Ovary (tissue), 9 donors: ENCODE data around the gene FTO. TPM values are rescaled to one million over a fixed set of nuclear protein-coding genes. Genes with fewer than 3 reads are reported as not detected.
A peak's percentile ranks its signal among the peaks of the same experiment; 100 is the strongest.

Source experiments
- DNase-seq, 5 donors: peaks; one replicate each; pipeline ENCODE4 v3.0.0-alpha.2; 2019 to 2020
- H3K27ac ChIP-seq, 2 donors: fragments of 200-600 bp; one replicate each; pipeline versions ENCODE4 v1.5.1 to v1.8.0; 2019 to 2022
- H3K27me3 ChIP-seq: fragments of 200-600 bp; one replicate; pipeline ENCODE4 v1.8.0; 2022
- H3K36me3 ChIP-seq: fragments of 200-600 bp; sonication (generic); one replicate; pipeline ENCODE4 v1.5.1; 2019
- H3K4me1 ChIP-seq: one replicate; pipeline ENCODE4 v1.8.1; 2013; ENCODE audit warnings: mild to moderate bottlenecking, moderate library complexity; ENCODE audit not compliant: insufficient read depth
- H3K4me3 ChIP-seq: fragments of 200-600 bp; sonication (generic); one replicate; pipeline ENCODE4 v1.5.1; 2017
- H3K9me3 ChIP-seq, 2 donors: fragments of 200-600 bp in 1 of 2; sonication (generic) in 1 of 2; one replicate each; pipeline versions ENCODE4 v1.5.1 to v1.8.1; 2013 to 2019; ENCODE audit warnings: mild to moderate bottlenecking in 1 of 2, moderate library complexity in 1 of 2
- CTCF ChIP-seq, 3 donors: fragments of 450-650 bp in 2 of 3; fragments of 200-600 bp in 1 of 3; IDR thresholded peaks; one replicate each; pipeline versions ENCODE4 v1.5.1 to v1.8.0; 2016 to 2022; ENCODE audit warnings: antibody characterized with exemption in 3 of 3, mild to moderate bottlenecking in 1 of 3
- EP300 ChIP-seq: sonication (generic); formaldehyde crosslinking; IDR thresholded peaks from one replicate; pipeline ENCODE4 v1.6.1; 2017; ENCODE audit warnings: antibody characterized with exemption
- POLR2A ChIP-seq: fragments of 450-650 bp; IDR thresholded peaks from one replicate; pipeline ENCODE4 v1.6.1; 2017; ENCODE audit warnings: antibody characterized with exemption, mild to moderate bottlenecking, moderate library complexity
- WGBS, 3 donors: extraction: QIAGEN DNeasy Blood & Tissue Kit in 1 of 3; methylation state at CpG; one replicate each; pipeline versions ENCODE4 v1.1.5 to v1.1.7; 2013 to 2017; 5-methylcytosine and 5-hydroxymethylcytosine counted together
- intact Hi-C, 4 donors: fragments of 100-400 bp; cut with DNase I; formaldehyde crosslinking; loops; one replicate each; pipeline versions ENCODE4 v1.11.0 to v1.15.1; 2022 to 2023
- polyA plus RNA-seq, 2 donors: library from polyadenylated mRNA; stranded (reverse); fragments of 200-250 nt in 1 of 2; fragments of 350-450 nt in 1 of 2; fragmentation: Illumina TruSeq in 1 of 2; extraction: RNeasy Lipid Tissue Mini Kit (QIAGEN cat#74804) in 1 of 2; gene quantifications; one replicate each; pipeline ENCODE4 v1.2.3, GENCODE V29; 2013 to 2014
- total RNA-seq, 7 donors: library from RNA; depleted of rRNA in 2 of 7; stranded (reverse); fragments of >200 nt in 2 of 7; fragmentation: NEBNext Ultra II Directional in 3 of 7; extraction: Animal tissue kit (Norgen Biotek cat#: 25700) in 3 of 7; gene quantifications; one replicate each; pipeline versions ENCODE4 v1.1.0 to v1.2.4, GENCODE V29; 2016 to 2023
- donor health status: DM: no; HTN: no; CAD: no; lungs with moderate emphysema.
- donor health status: DM: no; HTN: no; CAD: no.
- donor health status: Bipolar disorder and iron deficiency.
- donor health status: DM: yes; HTN: yes; CAD: no.
- donor health status: DM: no; HTN: no; CAD: no.
- donor health status: DM: yes; HTN: yes; CAD: no.

The FTO gene
- total and polyA plus RNA-seq, 9 donors, result 43.6 to 128 (median 91.4) TPM

GRCh38 chr16:53893731-53894435 is 189.9 kb downstream of the FTO start:
- Histone ChIP-seq H3K27ac (no peak overlapping the region), H3K4me3 (no peak overlapping the region), H3K36me3 (no peaks in the 10 kb centered on the region), H3K27me3 (no peaks in the 10 kb centered on the region), H3K4me1 (peaks cover 2% of the 10 kb centered on the region), H3K9me3 (no peaks in the 10 kb centered on the region)
- intact Hi-C loops, result no loop called here
- 59 to 65% (median 63%) methylated on average over 5 of the region's 5 CpGs for WGBS, 3 donors
- DNase-seq, result peak in 1 of 5 donors; percentile 21
- no peak for TF ChIP-seq POLR2A
- TF ChIP-seq CTCF (IDR thresholded peaks at IDR 0.05), result no peak
- no peak for TF ChIP-seq EP300

GRCh38 chr16:53894686-53895085 is 190.7 kb downstream of the FTO start:
- Histone ChIP-seq H3K27me3 (no peaks in the 10 kb centered on the region), H3K9me3 (no peaks in the 10 kb centered on the region), H3K27ac (no peak overlapping the region), H3K4me1 (peaks cover 4% of the 10 kb centered on the region), H3K36me3 (no peaks in the 10 kb centered on the region), H3K4me3 (no peak overlapping the region)
- TF ChIP-seq EP300, result no peak
- no peak for TF ChIP-seq POLR2A
- no peak for TF ChIP-seq CTCF (IDR thresholded peaks at IDR 0.05)
- 81 to 90% (median 85%) methylated on average over 3 of the region's 3 CpGs for WGBS, 3 donors
- intact Hi-C loops, result no loop called here
- DNase-seq, result no peak

GRCh38 chr16:53895433-53895832 is 191.5 kb downstream of the FTO start:
- 31 to 57% (median 38%) methylated on average over 2 of the region's 2 CpGs for WGBS, 3 donors
- no peaks in the 10 kb centered on the region for H3K36me3 ChIP-seq
- intact Hi-C loops, result no loop called here
- no peak overlapping the region for H3K4me3 ChIP-seq
- no peaks in the 10 kb centered on the region for H3K9me3 ChIP-seq
- H3K4me1 ChIP-seq, result peaks cover 7% of the 10 kb centered on the region
- no peak for DNase-seq
- no peaks in the 10 kb centered on the region for H3K27me3 ChIP-seq
- H3K27ac ChIP-seq, result no peak overlapping the region
- TF ChIP-seq POLR2A, result no peak
- no peak for TF ChIP-seq EP300
- TF ChIP-seq CTCF (IDR thresholded peaks at IDR 0.05), result no peak

GRCh38 chr16:53895851-53896250 is 191.9 kb downstream of the FTO start:
- Histone ChIP-seq H3K4me1 (peaks cover 7% of the 10 kb centered on the region), H3K27me3 (no peaks in the 10 kb centered on the region), H3K36me3 (no peaks in the 10 kb centered on the region), H3K27ac (no peak overlapping the region), H3K4me3 (no peak overlapping the region), H3K9me3 (no peaks in the 10 kb centered on the region)
- DNase-seq, result no peak
- intact Hi-C loops, result no loop called here
- TF ChIP-seq EP300 (no peak), CTCF (IDR thresholded peaks at IDR 0.05) (no peak), POLR2A (no peak)
- 95 to 97% (median 95%) methylated on average over 2 of the region's 2 CpGs for WGBS, 3 donors
